ENCODE results near the gene LARGE1. TPM values are rescaled to one million over a fixed set of nuclear protein-coding genes. Genes with fewer than 3 reads are reported as not detected.

The LARGE1 gene
- total and polyA plus RNA-seq, 2 of the 13 experiments (the other 11 are each of a cell fraction or from before 2014, with no cell fraction given) = 8.4 to 11.0 TPM

- WGBS (ENCODE audit: low lambda C conversion rate) = 98% methylated on average over 9 of the region's 9 CpGs
- DNase-seq (ENCODE audit: low spot score) (no peak), ATAC-seq (no peak), FAIRE-seq (no peak)
- ChIA-PET POLR2A (interaction anchor here (4.1 kb wide), 1 partner anchor 41 kb away, joined by 91 read pairs; no protein-coding TSS in a partner anchor), CTCF (ENCODE audit: low intra/inter-chr PET ratio, low total read pairs) (no interaction called here)
- in situ Hi-C loops (cut with HindIII; ENCODE audit: extremely low pct_ligation_motif_present, low pct_unique_long_range_greater_than_20kb) = no loop called here
- Histone ChIP-seq H3K4me1 (ENCODE audit: insufficient read depth, low read length) (peaks cover 58% of the 10 kb centered on the region), H3K4me2 (ENCODE audit: low read depth, low read length) (no peak overlapping the region), H3K36me3 (replicated peaks in 1 of 2; ENCODE audit: control insufficient read depth in 1 of 2, insufficient read depth in 2 of 2, low read length in 2 of 2) (no peaks in the 10 kb centered on the region), H3K27ac (ENCODE audit: extremely low read length, insufficient read depth, low read length) (no peak overlapping the region), H3K4me3 (replicated peaks in 1 of 3; ENCODE audit: insufficient read depth in 1 of 3, low read depth in 2 of 3, low read length in 3 of 3) (no peak overlapping the region), H3K9ac (ENCODE audit: insufficient read depth, low read depth, low read length) (no peak overlapping the region), H3K79me2 (ENCODE audit: insufficient read depth, low read length) (no peaks in the 10 kb centered on the region), H4K20me1 (ENCODE audit: insufficient read depth, low read length) (no peaks in the 10 kb centered on the region), H2AFZ (ENCODE audit: low read length) (no peak overlapping the region), H3K27me3 (ENCODE audit: control insufficient read depth in 1 of 2, insufficient read depth in 2 of 2, low read length in 2 of 2) (no peaks in the 10 kb centered on the region), H3K9me3 (ENCODE audit: low read length) (no peaks in the 10 kb centered on the region)
- intact Hi-C loops (cut with micrococcal nuclease; ENCODE audit: unreplicated experiment) = no loop called here
- TF ChIP-seq SP1 (IDR thresholded peaks at IDR 0.05) (no peak), SP1 (CRISPR knock-in tag; IDR thresholded peaks at IDR 0.05) (no peak), TBX2 (CRISPR knock-in tag; IDR thresholded peaks at IDR 0.05; ENCODE audit: borderline replicate concordance) (no peak)
- BruUV-seq (replicated peaks) = no TSS peak
These were observed 383.2 kb downstream of the LARGE1 start for GRCh38 chr22:33537059-33537458.

- no peaks in the 10 kb centered on the region for H3K36me3 ChIP-seq (replicated peaks in 1 of 2; ENCODE audit: control insufficient read depth in 1 of 2, insufficient read depth in 2 of 2, low read length in 2 of 2)
- no peak overlapping the region for H2AFZ ChIP-seq (ENCODE audit: low read length)
- H3K4me3 ChIP-seq (replicated peaks in 1 of 3; ENCODE audit: insufficient read depth in 1 of 3, low read depth in 2 of 3, low read length in 3 of 3) = no peak overlapping the region
- intact Hi-C loops (cut with micrococcal nuclease; ENCODE audit: unreplicated experiment) = no loop called here
- no peak overlapping the region for H3K9ac ChIP-seq (ENCODE audit: insufficient read depth, low read depth, low read length)
- H4K20me1 ChIP-seq (ENCODE audit: insufficient read depth, low read length) = no peaks in the 10 kb centered on the region
- no peak overlapping the region for H3K27ac ChIP-seq (ENCODE audit: extremely low read length, insufficient read depth, low read length)
- ChIA-PET POLR2A (no interaction called here), CTCF (ENCODE audit: low intra/inter-chr PET ratio, low total read pairs) (no interaction called here)
- no peaks in the 10 kb centered on the region for H3K79me2 ChIP-seq (ENCODE audit: insufficient read depth, low read length)
- H3K4me2 ChIP-seq (ENCODE audit: low read depth, low read length) = no peak overlapping the region
- ATAC-seq = no peak
- no peak for DNase-seq (ENCODE audit: low spot score)
- 97% methylated on average over 15 of the region's 15 CpGs for WGBS (ENCODE audit: low lambda C conversion rate)
- no peaks in the 10 kb centered on the region for H3K27me3 ChIP-seq (ENCODE audit: control insufficient read depth in 1 of 2, insufficient read depth in 2 of 2, low read length in 2 of 2)
- peaks cover 51% of the 10 kb centered on the region for H3K4me1 ChIP-seq (ENCODE audit: insufficient read depth, low read length)
- BruUV-seq (replicated peaks) = no TSS peak
- no peak for FAIRE-seq
- H3K9me3 ChIP-seq (ENCODE audit: low read length) = no peaks in the 10 kb centered on the region
- in situ Hi-C loops (cut with HindIII; ENCODE audit: extremely low pct_ligation_motif_present, low pct_unique_long_range_greater_than_20kb) = no loop called here
- TF ChIP-seq EHMT2 (IDR thresholded peaks at IDR 0.05; ENCODE audit: borderline replicate concordance, low read depth, low read length) (no peak), ZBED4 (CRISPR knock-in tag; IDR thresholded peaks at IDR 0.05; ENCODE audit: borderline replicate concordance) (no peak), GRHL1 (CRISPR knock-in tag; conservative IDR thresholded peaks at IDR 0.05) (no peak), SSRP1 (CRISPR knock-in tag; IDR thresholded peaks at IDR 0.05) (no peak), CHD2 (IDR thresholded peaks at IDR 0.05; ENCODE audit: low read depth, low read length) (no peak), ZNF674 (CRISPR knock-in tag; IDR thresholded peaks at IDR 0.05; ENCODE audit: low read depth) (no peak), ZNF280B (CRISPR knock-in tag; IDR thresholded peaks at IDR 0.05; ENCODE audit: borderline replicate concordance) (no peak)
These were observed 384.1 kb downstream of the LARGE1 start for GRCh38 chr22:33535937-33536875.
